ENCODE results near the gene NEMP1. TPM values are rescaled to one million over a fixed set of nuclear protein-coding genes. Genes with fewer than 3 reads are reported as not detected.
A peak's percentile ranks its signal among the peaks of the same experiment; 100 is the strongest.

NEMP1 gene
- total and polyA plus RNA-seq, 2 of the 13 experiments (the other 11 are each of a cell fraction or from before 2014, with no cell fraction given) = 11.4 to 12.9 TPM

GRCh38 chr12:57101892-57102695 lies 23.5 kb upstream of the NEMP1 start (continued):
- TF ChIP-seq ZNF883 (CRISPR knock-in tag; IDR thresholded peaks at IDR 0.05; ENCODE audit: not compliant biosample characterization) (peak; percentile 16), NFIB (CRISPR knock-in tag; IDR thresholded peaks at IDR 0.05; ENCODE audit: borderline replicate concordance) (no peak), ZNF713 (CRISPR knock-in tag; IDR thresholded peaks at IDR 0.05) (no peak), ZNF790 (CRISPR knock-in tag; IDR thresholded peaks at IDR 0.05; ENCODE audit: borderline replicate concordance) (no peak; the same call in 1 of the 2 replicates), ZNF564 (CRISPR knock-in tag; IDR thresholded peaks at IDR 0.05) (no peak), USF2 (IDR thresholded peaks at IDR 0.05; ENCODE audit: low read depth, low read length) (no peak), USF2 (CRISPR knock-in tag; IDR thresholded peaks at IDR 0.05; ENCODE audit: borderline replicate concordance) (peak; percentile 50; the same call in 1 of the 2 replicates), NFRKB (IDR thresholded peaks at IDR 0.05) (no peak), PHF5A (CRISPR knock-in tag; IDR thresholded peaks at IDR 0.05; ENCODE audit: low read depth, unreplicated experiment) (no peak), TAF15 (IDR thresholded peaks at IDR 0.05; ENCODE audit: low read depth, low read length, poor library complexity, severe bottlenecking) (no peak), TCF12 (IDR thresholded peaks at IDR 0.05) (no peak), TCF12 (CRISPR knock-in tag; IDR thresholded peaks at IDR 0.05) (peak; percentile 93), ZMYM4 (CRISPR knock-in tag; IDR thresholded peaks at IDR 0.05) (peak; percentile 76), DR1 (CRISPR knock-in tag; IDR thresholded peaks at IDR 0.05) (0 out of 2 replicates have a peak, but pooled peaks have one; percentile 34), MXD1 (CRISPR knock-in tag; IDR thresholded peaks at IDR 0.05) (peak; percentile 60; the same call in 1 of the 2 replicates), PRMT3 (CRISPR knock-in tag; IDR thresholded peaks at IDR 0.05; ENCODE audit: borderline replicate concordance, low read depth) (peak; percentile 56; the same call in 1 of the 2 replicates), SRY (CRISPR knock-in tag; IDR thresholded peaks at IDR 0.05) (peak; percentile 74), ZNF274 (CRISPR knock-in tag; IDR thresholded peaks at IDR 0.05) (no peak; the same call in 1 of the 2 replicates), ARNTL (CRISPR knock-in tag; IDR thresholded peaks at IDR 0.05) (peak; percentile 79)
- TF ChIP-seq, protein P1, sequence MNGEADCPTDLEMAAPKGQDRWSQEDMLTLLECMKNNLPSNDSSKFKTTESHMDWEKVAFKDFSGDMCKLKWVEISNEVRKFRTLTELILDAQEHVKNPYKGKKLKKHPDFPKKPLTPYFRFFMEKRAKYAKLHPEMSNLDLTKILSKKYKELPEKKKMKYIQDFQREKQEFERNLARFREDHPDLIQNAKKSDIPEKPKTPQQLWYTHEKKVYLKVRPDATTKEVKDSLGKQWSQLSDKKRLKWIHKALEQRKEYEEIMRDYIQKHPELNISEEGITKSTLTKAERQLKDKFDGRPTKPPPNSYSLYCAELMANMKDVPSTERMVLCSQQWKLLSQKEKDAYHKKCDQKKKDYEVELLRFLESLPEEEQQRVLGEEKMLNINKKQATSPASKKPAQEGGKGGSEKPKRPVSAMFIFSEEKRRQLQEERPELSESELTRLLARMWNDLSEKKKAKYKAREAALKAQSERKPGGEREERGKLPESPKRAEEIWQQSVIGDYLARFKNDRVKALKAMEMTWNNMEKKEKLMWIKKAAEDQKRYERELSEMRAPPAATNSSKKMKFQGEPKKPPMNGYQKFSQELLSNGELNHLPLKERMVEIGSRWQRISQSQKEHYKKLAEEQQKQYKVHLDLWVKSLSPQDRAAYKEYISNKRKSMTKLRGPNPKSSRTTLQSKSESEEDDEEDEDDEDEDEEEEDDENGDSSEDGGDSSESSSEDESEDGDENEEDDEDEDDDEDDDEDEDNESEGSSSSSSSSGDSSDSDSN (CRISPR knock-in tag; IDR thresholded peaks at IDR 0.05) = peak; percentile 66
- TF ChIP-seq, protein P2, sequence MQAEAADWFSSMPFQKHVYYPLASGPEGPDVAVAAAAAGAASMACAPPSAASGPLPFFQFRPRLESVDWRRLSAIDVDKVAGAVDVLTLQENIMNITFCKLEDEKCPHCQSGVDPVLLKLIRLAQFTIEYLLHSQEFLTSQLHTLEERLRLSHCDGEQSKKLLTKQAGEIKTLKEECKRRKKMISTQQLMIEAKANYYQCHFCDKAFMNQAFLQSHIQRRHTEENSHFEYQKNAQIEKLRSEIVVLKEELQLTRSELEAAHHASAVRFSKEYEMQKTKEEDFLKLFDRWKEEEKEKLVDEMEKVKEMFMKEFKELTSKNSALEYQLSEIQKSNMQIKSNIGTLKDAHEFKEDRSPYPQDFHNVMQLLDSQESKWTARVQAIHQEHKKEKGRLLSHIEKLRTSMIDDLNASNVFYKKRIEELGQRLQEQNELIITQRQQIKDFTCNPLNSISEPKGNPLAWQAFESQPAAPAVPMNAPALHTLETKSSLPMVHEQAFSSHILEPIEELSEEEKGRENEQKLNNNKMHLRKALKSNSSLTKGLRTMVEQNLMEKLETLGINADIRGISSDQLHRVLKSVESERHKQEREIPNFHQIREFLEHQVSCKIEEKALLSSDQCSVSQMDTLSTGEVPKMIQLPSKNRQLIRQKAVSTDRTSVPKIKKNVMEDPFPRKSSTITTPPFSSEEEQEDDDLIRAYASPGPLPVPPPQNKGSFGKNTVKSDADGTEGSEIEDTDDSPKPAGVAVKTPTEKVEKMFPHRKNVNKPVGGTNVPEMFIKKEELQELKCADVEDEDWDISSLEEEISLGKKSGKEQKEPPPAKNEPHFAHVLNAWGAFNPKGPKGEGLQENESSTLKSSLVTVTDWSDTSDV (CRISPR knock-in tag; IDR thresholded peaks at IDR 0.05) = no peak

All from HepG2 (cell line).